Right lobe of liver (tissue), 6 donors: Measurements from ENCODE around the gene RAD21L1. TPM values are rescaled to one million over a fixed set of nuclear protein-coding genes. Genes with fewer than 3 reads are reported as not detected.

ENCODE experiments used
- ATAC-seq, 4 donors: fragments of 200-7000 bp; cut with Tn5 transposase; one replicate each; pipeline ENCODE4 v1.9.1; 2020; ENCODE audit warnings: mild to moderate bottlenecking in 4 of 4, moderate library complexity in 4 of 4
- DNase-seq, 3 donors: peaks; one replicate each; pipeline ENCODE4 v3.0.0-alpha.2; 2020
- H3K27ac ChIP-seq, 3 donors: fragments of 200-600 bp; one replicate each; pipeline ENCODE4 v1.8.0; 2022
- H3K27me3 ChIP-seq, 2 donors: fragments of 200-600 bp; one replicate each; pipeline ENCODE4 v1.8.0; 2022
- H3K36me3 ChIP-seq, 4 donors: fragments of 200-600 bp; sonication (generic) in 1 of 4; one replicate each; pipeline versions ENCODE4 v1.5.1 to v1.8.0; 2017 to 2022; ENCODE audit warnings: control low read depth in 1 of 4
- H3K4me1 ChIP-seq, 4 donors: fragments of 200-600 bp; sonication (generic) in 1 of 4; one replicate each; pipeline versions ENCODE4 v1.5.1 to v1.8.0; 2017 to 2022; ENCODE audit warnings: control low read depth in 1 of 4
- H3K4me3 ChIP-seq, 3 donors: fragments of 200-600 bp; one replicate each; pipeline ENCODE4 v1.8.0; 2022
- H3K9me3 ChIP-seq, 4 donors: fragments of 200-600 bp; sonication (generic) in 1 of 4; one replicate each; pipeline versions ENCODE4 v1.5.1 to v1.8.0; 2017 to 2022; ENCODE audit warnings: control low read depth in 1 of 4
- CTCF ChIP-seq, 4 donors: fragments of 200-600 bp in 3 of 4; fragments of 450-650 bp in 1 of 4; IDR thresholded peaks; one replicate each; pipeline versions ENCODE4 v1.5.1 to v1.8.0; 2016 to 2022; ENCODE audit warnings: antibody characterized with exemption in 4 of 4, mild to moderate bottlenecking in 2 of 4
- POLR2A ChIP-seq: fragments of 450-650 bp; IDR thresholded peaks from one replicate; pipeline ENCODE4 v1.6.1; 2017; ENCODE audit warnings: antibody characterized with exemption, mild to moderate bottlenecking
- WGBS: methylation state at CpG from one replicate; pipeline ENCODE4 v1.1.6; 2018; ENCODE audit warnings: low coverage, low lambda C conversion rate; ENCODE audit not compliant: insufficient coverage; ENCODE audit errors: missing lambda C conversion rate; 5-methylcytosine and 5-hydroxymethylcytosine counted together
- intact Hi-C, 2 donors: fragments of 100-400 bp; cut with DNase I; formaldehyde crosslinking; loops; one replicate each; pipeline versions ENCODE4 v1.11.2 to v1.14.1; 2022
- total RNA-seq, 6 experiments: library from RNA; depleted of rRNA in 2 of 6; stranded (reverse); fragments of >200 nt in 2 of 6; fragmentation: NEBNext Ultra II Directional in 3 of 6; extraction: Animal tissue kit (Norgen Biotek cat#: 25700) in 3 of 6; gene quantifications; one replicate each; pipeline versions ENCODE4 v1.1.0 to v1.2.4, GENCODE V29; 2016 to 2023
- donor health status: DM: no; HTN: yes; CAD: no.
- donor health status: DM: no; HTN: no; CAD: no.
- donor health status: DM: no; HTN: no; CAD: no.
- donor health status: DM: no; HTN: yes; CAD: no.
- donor health status: DM: no; HTN: yes; CAD: no.

The RAD21L1 gene
- total RNA-seq, 6 experiments from 2014 or later = not detected

GRCh38 chr20:1296922-1297321 lies 71.1 kb downstream of the RAD21L1 start:
- H3K27me3 ChIP-seq = no peaks in the 10 kb centered on the region
- WGBS = 89% methylated on average over 3 of the region's 14 CpGs
- no peak overlapping the region for H3K27ac ChIP-seq
- H3K4me1 ChIP-seq = no peaks in the 10 kb centered on the region
- intact Hi-C loops = no loop called here
- no peak overlapping the region for H3K4me3 ChIP-seq
- no peak for DNase-seq
- ATAC-seq = no peak
- TF ChIP-seq POLR2A = no peak
- TF ChIP-seq CTCF (IDR thresholded peaks at IDR 0.05) = no peak
- H3K36me3 ChIP-seq = no peaks in the 10 kb centered on the region
- no peaks in the 10 kb centered on the region for H3K9me3 ChIP-seq

GRCh38 chr20:1297486-1297885 lies 71.6 kb downstream of the RAD21L1 start:
- no peaks in the 10 kb centered on the region for H3K9me3 ChIP-seq
- H3K4me3 ChIP-seq = no peak overlapping the region
- no peaks in the 10 kb centered on the region for H3K4me1 ChIP-seq
- intact Hi-C loops = no loop called here
- H3K27ac ChIP-seq = no peak overlapping the region
- DNase-seq = no peak
- H3K36me3 ChIP-seq = no peaks in the 10 kb centered on the region
- WGBS = 80% methylated on average over 1 of the region's 2 CpGs
- no peaks in the 10 kb centered on the region for H3K27me3 ChIP-seq
- no peak for ATAC-seq
- TF ChIP-seq CTCF (IDR thresholded peaks at IDR 0.05) = no peak
- no peak for TF ChIP-seq POLR2A

- no peaks in the 10 kb centered on the region for H3K4me1 ChIP-seq
- 90% methylated on average over 5 of the region's 5 CpGs for WGBS
- no peak for ATAC-seq
- no peak for DNase-seq
- TF ChIP-seq CTCF (IDR thresholded peaks at IDR 0.05) (no peak), POLR2A (no peak)
- no peak overlapping the region for H3K27ac ChIP-seq
- H3K36me3 ChIP-seq = no peaks in the 10 kb centered on the region
- intact Hi-C loops = no loop called here
- H3K4me3 ChIP-seq = no peak overlapping the region
- no peaks in the 10 kb centered on the region for H3K27me3 ChIP-seq
- H3K9me3 ChIP-seq = no peaks in the 10 kb centered on the region
These were observed 72.3 kb downstream of the RAD21L1 start for GRCh38 chr20:1298166-1298565.

- H3K4me3 ChIP-seq = no peak overlapping the region
- intact Hi-C loops = no loop called here
- H3K4me1 ChIP-seq = no peaks in the 10 kb centered on the region
These were observed 73.2 kb downstream of the RAD21L1 start for GRCh38 chr20:1298888-1299511.

More at GRCh38 chr20:1298888-1299511, 73.2 kb downstream of the RAD21L1 start:
- TF ChIP-seq POLR2A (no peak), CTCF (IDR thresholded peaks at IDR 0.05) (no peak)
- DNase-seq (no peak), ATAC-seq (no peak)
- Histone ChIP-seq H3K27me3 (no peaks in the 10 kb centered on the region), H3K9me3 (no peaks in the 10 kb centered on the region), H3K36me3 (no peaks in the 10 kb centered on the region), H3K27ac (no peak overlapping the region)
- WGBS = 88% methylated on average over 9 of the region's 10 CpGs
